ENCODE results near the gene PTPRN2.
A peak's percentile ranks its signal among the peaks of the same experiment; 100 is the strongest.

PTPRN2 gene

GRCh38 chr7:157837047-157837446 is 750.6 kb downstream of the PTPRN2 start:
- no peak overlapping the region for H3K4me3 Mint-ChIP-seq
- H3K27ac Mint-ChIP-seq, result no peak overlapping the region
- no peaks in the 10 kb centered on the region for H3K27me3 Mint-ChIP-seq
- H3K9me3 Mint-ChIP-seq, result no peaks in the 10 kb centered on the region
- no peaks in the 10 kb centered on the region for H3K36me3 Mint-ChIP-seq
- H3K4me1 Mint-ChIP-seq, result peaks cover 7% of the 10 kb centered on the region

DNA sequence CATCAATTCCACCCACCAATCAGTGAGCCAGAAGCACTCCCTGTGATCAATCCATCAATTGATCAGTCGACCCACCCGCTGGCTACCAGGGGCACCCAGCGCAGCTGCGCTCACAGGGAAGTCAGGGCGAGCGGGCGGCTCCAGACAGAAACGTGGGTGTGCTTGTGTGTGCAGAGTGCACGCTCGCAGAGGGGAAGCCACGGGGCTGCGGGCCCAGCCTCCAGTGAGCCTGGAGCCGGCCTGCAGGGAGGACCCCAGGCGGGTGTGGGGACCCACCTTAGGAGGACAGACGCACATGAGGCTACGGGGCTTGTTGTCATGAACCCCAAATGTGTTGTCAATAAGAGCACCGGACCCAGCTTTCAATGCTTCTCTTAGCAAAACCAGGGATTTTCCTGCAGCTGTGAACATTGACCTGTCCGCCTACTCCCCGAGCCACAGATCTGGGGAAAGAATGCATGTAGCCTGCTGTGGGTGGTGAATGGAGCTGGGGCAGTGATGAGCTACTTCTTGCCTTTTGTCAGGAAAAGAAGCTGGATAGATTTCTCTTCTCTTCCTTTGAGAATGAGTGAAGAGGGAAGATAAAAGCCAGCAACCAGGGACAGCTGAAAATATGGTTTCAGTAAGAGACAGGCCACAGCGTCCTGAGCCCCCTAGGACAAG is 753.0 kb downstream of the PTPRN2 start:
- Mint-ChIP-seq H3K4me1 (peaks cover 14% of the 10 kb centered on the region), H3K9me3 (no peaks in the 10 kb centered on the region), H3K36me3 (no peaks in the 10 kb centered on the region), H3K4me3 (no peak overlapping the region), H3K27ac (no peak overlapping the region), H3K27me3 (no peaks in the 10 kb centered on the region)

DNA sequence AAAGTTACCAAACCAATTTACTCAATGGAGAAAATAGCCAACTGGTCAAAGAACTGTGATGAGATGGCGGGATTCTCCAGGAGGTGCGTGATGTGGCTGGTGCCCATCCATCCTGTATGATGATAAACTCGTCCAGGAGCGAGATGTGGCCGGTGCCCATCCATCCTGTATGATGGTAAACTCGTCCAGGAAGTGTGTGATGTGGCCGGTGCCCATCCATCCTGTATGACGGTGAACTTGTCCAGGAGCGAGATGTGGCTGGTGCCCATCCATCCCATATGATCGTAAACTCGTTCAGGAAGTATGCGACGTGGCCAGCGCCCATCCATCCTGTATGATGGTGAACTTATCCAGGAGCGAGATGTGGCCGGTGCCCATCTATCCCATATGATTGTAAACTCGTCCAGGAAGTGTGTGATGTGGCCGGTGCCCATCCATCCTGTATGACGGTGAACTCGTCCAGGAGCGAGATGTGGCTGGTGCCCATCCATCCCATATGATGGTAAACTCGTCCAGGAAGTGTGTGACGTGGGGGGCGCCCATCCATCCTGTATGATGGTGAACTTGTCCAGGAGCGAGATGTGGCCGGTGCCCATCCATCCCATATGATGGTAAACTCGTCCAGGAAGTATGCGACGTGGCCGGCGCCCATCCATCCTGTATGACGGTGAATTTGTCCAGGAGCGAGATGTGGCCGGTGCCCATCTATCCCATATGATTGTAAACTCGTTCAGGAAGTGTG is 754.6 kb downstream of the PTPRN2 start:
- H3K27me3 Mint-ChIP-seq, result no peaks in the 10 kb centered on the region
- no peak overlapping the region for H3K4me3 Mint-ChIP-seq
- H3K27ac Mint-ChIP-seq, result no peak overlapping the region
- H3K4me1 Mint-ChIP-seq, result peaks cover 23% of the 10 kb centered on the region
- H3K9me3 Mint-ChIP-seq, result no peaks in the 10 kb centered on the region
- no peaks in the 10 kb centered on the region for H3K36me3 Mint-ChIP-seq

GRCh38 chr7:157832421-157832820 is 755.2 kb downstream of the PTPRN2 start:
- Mint-ChIP-seq H3K36me3 (no peaks in the 10 kb centered on the region), H3K4me1 (peaks cover 29% of the 10 kb centered on the region), H3K4me3 (no peak overlapping the region), H3K27me3 (no peaks in the 10 kb centered on the region), H3K9me3 (no peaks in the 10 kb centered on the region), H3K27ac (no peak overlapping the region)

DNA sequence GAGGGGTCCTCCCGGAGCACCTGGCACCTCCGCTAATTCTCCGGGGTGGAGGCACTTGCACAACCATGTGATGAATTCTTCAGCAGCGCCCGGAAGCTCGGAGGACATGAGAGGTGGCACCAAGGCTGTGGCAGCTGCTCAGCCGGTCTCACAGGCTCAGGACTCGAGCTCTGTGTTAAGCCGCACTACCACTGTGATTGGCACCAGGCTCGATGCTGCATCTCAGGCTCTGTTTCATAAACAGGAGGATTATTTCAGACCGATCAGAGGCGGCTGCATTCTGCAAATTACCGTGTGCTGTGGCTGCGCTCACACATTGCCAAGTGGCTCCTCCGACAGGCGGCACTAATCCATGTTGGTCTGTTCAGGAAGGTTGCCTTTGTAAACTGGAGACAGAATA is 755.6 kb downstream of the PTPRN2 start:
- Mint-ChIP-seq H3K36me3 (no peaks in the 10 kb centered on the region), H3K4me1 (peaks cover 33% of the 10 kb centered on the region), H3K9me3 (no peaks in the 10 kb centered on the region), H3K27me3 (no peaks in the 10 kb centered on the region), H3K4me3 (no peak overlapping the region), H3K27ac (no peak overlapping the region)

- Mint-ChIP-seq H3K4me1 (peaks cover 37% of the 10 kb centered on the region), H3K27me3 (no peaks in the 10 kb centered on the region), H3K9me3 (no peaks in the 10 kb centered on the region), H3K36me3 (no peaks in the 10 kb centered on the region), H3K4me3 (no peak overlapping the region), H3K27ac (no peak overlapping the region)
These were observed 756.3 kb downstream of the PTPRN2 start for GRCh38 chr7:157831143-157831905.

GRCh38 chr7:157830331-157830730 is 757.3 kb downstream of the PTPRN2 start:
- H3K27me3 Mint-ChIP-seq, result no peaks in the 10 kb centered on the region
- H3K4me1 Mint-ChIP-seq, result peaks cover 43% of the 10 kb centered on the region
- no peak overlapping the region for H3K27ac Mint-ChIP-seq
- H3K4me3 Mint-ChIP-seq, result no peak overlapping the region
- H3K36me3 Mint-ChIP-seq, result no peaks in the 10 kb centered on the region
- no peaks in the 10 kb centered on the region for H3K9me3 Mint-ChIP-seq

- no peak overlapping the region for H3K27ac Mint-ChIP-seq
These were observed 758.1 kb downstream of the PTPRN2 start for GRCh38 chr7:157829491-157829890.

DNA sequence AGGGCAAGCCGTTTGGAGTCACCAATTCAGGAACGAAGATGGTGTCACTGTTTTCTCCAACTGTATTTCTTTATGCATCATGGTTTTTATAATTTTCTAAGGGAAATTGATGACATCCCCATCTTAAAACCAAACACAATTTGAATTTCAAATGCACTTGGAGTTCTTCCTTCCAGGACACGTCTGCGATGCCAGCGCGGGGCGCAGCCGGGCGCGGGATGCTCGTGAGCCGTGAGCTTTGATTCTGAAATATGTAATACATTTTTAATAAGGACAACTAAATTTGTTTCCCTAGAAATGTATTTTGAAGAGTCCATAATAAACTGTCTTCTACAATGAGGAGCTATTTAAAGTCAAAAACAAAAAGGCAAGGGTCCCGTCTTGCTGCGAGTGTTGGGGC is 758.7 kb downstream of the PTPRN2 start:
- H3K4me1 Mint-ChIP-seq, result peaks cover 48% of the 10 kb centered on the region

More at GRCh38 chr7:157829491-157829890, 758.1 kb downstream of the PTPRN2 start:
- H3K27me3 Mint-ChIP-seq, result no peaks in the 10 kb centered on the region
- no peak overlapping the region for H3K4me3 Mint-ChIP-seq
- H3K9me3 Mint-ChIP-seq, result no peaks in the 10 kb centered on the region
- H3K36me3 Mint-ChIP-seq, result no peaks in the 10 kb centered on the region
- peaks cover 48% of the 10 kb centered on the region for H3K4me1 Mint-ChIP-seq

GRCh38 chr7:157828190-157828589 is 759.4 kb downstream of the PTPRN2 start:
- H3K27ac Mint-ChIP-seq, result no peak overlapping the region
- no peaks in the 10 kb centered on the region for H3K36me3 Mint-ChIP-seq
- H3K4me1 Mint-ChIP-seq, result peaks cover 48% of the 10 kb centered on the region
- no peak overlapping the region for H3K4me3 Mint-ChIP-seq
- H3K27me3 Mint-ChIP-seq, result no peaks in the 10 kb centered on the region
- H3K9me3 Mint-ChIP-seq, result no peaks in the 10 kb centered on the region

More for the DNA sequence above, 758.7 kb downstream of the PTPRN2 start:
- Mint-ChIP-seq H3K9me3 (no peaks in the 10 kb centered on the region), H3K4me3 (no peak overlapping the region), H3K36me3 (no peaks in the 10 kb centered on the region), H3K27ac (no peak overlapping the region), H3K27me3 (no peaks in the 10 kb centered on the region)

DNA sequence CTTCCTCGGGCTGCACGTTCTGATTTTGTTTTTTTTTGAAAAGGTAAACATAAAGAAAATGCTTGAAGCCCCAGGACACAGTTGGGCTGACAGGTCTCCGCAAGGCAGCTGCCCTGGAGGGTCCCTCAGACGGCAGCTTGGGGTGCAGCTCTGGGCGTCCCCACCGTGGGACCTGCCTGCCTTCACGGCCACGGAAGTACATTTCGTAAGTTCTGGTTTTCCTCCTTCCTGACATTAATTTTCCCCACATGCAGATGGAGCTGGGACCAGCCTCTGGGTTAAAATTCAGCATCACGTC is 759.8 kb downstream of the PTPRN2 start:
- H3K4me1 Mint-ChIP-seq, result peaks cover 48% of the 10 kb centered on the region
- no peaks in the 10 kb centered on the region for H3K36me3 Mint-ChIP-seq
- H3K27ac Mint-ChIP-seq, result no peak overlapping the region
- no peak overlapping the region for H3K4me3 Mint-ChIP-seq
- H3K9me3 Mint-ChIP-seq, result no peaks in the 10 kb centered on the region
- no peaks in the 10 kb centered on the region for H3K27me3 Mint-ChIP-seq

DNA sequence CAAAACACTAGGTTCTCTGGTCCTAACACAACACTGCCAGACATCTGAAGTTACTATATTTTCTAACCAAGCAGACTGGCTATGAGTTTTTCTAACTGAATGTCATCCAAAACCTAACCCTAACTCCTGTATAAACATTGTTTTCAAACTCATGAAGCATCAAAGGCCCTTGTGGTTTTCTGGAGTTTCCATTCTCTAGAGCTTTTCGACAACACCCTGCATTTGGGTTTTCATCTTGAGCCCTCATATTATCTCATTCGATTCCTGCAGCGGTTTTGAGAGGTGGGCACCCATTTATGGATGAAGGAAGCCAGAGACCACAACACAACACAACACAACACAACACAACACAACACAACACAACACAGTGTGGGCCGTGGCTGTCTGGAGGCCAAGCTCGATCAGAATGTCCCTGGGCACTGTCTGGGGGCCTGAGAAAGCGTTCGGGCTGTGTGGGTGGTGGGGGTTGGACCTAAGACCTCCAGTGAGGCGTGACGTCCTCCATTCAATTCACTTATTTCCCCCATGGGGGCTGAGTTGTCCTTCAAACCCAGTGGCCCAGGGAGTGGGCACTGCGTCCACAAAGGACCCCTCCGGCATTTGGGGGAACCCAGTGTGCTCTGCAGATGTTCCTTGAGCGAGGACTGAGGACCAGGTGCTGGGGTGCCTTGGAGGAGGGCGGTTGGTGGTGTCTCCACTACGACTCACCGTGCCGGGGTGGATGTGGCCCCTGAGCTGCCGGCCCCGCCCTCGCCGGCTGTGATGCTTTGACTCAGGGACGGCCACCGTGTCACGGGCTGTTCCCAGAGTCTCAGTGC is 760.4 kb downstream of the PTPRN2 start:
- no peak overlapping the region for H3K27ac Mint-ChIP-seq
- H3K4me3 Mint-ChIP-seq, result peak overlapping the region; percentile 35
- no peaks in the 10 kb centered on the region for H3K27me3 Mint-ChIP-seq
- H3K4me1 Mint-ChIP-seq, result peaks cover 43% of the 10 kb centered on the region
- no peaks in the 10 kb centered on the region for H3K9me3 Mint-ChIP-seq
- H3K36me3 Mint-ChIP-seq, result no peaks in the 10 kb centered on the region

DNA sequence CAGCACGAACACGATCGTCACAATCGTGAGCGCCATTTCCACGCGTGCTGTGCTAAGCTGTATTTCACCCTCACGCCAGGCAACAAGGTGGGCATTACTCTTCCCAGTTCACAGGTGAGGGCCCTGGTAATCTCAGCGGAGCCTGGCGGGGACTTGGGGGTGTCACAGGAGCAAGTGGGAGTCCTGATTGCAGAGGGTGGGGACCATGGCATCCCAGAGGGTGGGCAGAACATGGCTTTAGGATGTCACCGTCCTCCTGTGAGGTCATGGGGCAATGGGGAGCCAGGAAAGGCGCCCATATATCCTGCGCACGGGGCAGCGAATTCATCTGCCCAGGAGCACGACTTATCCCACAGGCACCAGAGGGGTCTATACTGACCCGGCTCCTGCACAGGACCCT is 761.1 kb downstream of the PTPRN2 start:
- Mint-ChIP-seq H3K4me1 (peaks cover 40% of the 10 kb centered on the region), H3K36me3 (no peaks in the 10 kb centered on the region), H3K9me3 (no peaks in the 10 kb centered on the region), H3K4me3 (no peak overlapping the region), H3K27ac (no peak overlapping the region), H3K27me3 (no peaks in the 10 kb centered on the region)

- H3K36me3 Mint-ChIP-seq, result no peaks in the 10 kb centered on the region
- H3K27ac Mint-ChIP-seq, result peak overlapping the region; percentile 49
- peak overlapping the region; percentile 33 for H3K4me3 Mint-ChIP-seq
- no peaks in the 10 kb centered on the region for H3K9me3 Mint-ChIP-seq
- H3K4me1 Mint-ChIP-seq, result peaks cover 36% of the 10 kb centered on the region
- H3K27me3 Mint-ChIP-seq, result no peaks in the 10 kb centered on the region
These were observed 762.3 kb downstream of the PTPRN2 start for GRCh38 chr7:157825325-157825724.

- Mint-ChIP-seq H3K27me3 (no peaks in the 10 kb centered on the region), H3K36me3 (no peaks in the 10 kb centered on the region), H3K9me3 (no peaks in the 10 kb centered on the region), H3K4me1 (peaks cover 34% of the 10 kb centered on the region), H3K4me3 (no peak overlapping the region), H3K27ac (peak overlapping the region; percentile 49)
These were observed 762.9 kb downstream of the PTPRN2 start for GRCh38 chr7:157824819-157825121.
